OCI-LY7 (cell line): Measurements from ENCODE around the gene CD274.
"Not testable (repeated sequence)": the region's sequence is repeated elsewhere in the genome, so short reads cannot be mapped to it uniquely, and the experiment has no call there.

Source experiments
- CTCF ChIP-seq: fragments of 200-600 bp; sonication (generic); conservative IDR thresholded peaks from 2 replicates; pipeline ENCODE4 v1.5.1; 2014; ENCODE audit warnings: mild to moderate bottlenecking, antibody characterized with exemption, low read length, moderate library complexity, mixed read lengths
- EZH2phosphoT487 ChIP-seq: fragments of 200-600 bp; sonication (generic); IDR thresholded peaks from 2 replicates; pipeline ENCODE4 v1.6.1; 2018; ENCODE audit warnings: low read depth, borderline replicate concordance, mild to moderate bottlenecking, mixed run types, antibody characterized with exemption, low read length, moderate library complexity, mixed read lengths

GRCh38 chr9:5445096-5445495 lies 5.2 kb upstream of the CD274 start:
- not testable (repeated sequence) for TF ChIP-seq CTCF, EZH2phosphoT487
